HepG2 (cell line): ENCODE measurements around the gene NID1. TPM values are rescaled to one million over a fixed set of nuclear protein-coding genes. Genes with fewer than 3 reads are reported as not detected.

Experiments
- ATAC-seq: fragments of 200-7000 bp; cut with Tn5 transposase; 3 replicates; pipeline ENCODE4 v1.9.1; 2020; ENCODE audit warnings: mild to moderate bottlenecking, moderate library complexity
- BruUV-seq: library from RNA; stranded (reverse); fragments of 400-500 nt; replicated peaks from 2 replicates; lab custom pipeline; 2021; lab: Mats Ljungman, UMichigan
- CTCF ChIA-PET: fragments of 300-600 bp; formaldehyde crosslinking; extraction: SDS; loops from one replicate; lab custom pipeline; 2021; ENCODE audit warnings: low total read pairs, inconsistent platforms, low intra/inter-chr PET ratio; lab: Yijun Ruan, JAX
- POLR2A ChIA-PET: fragments of 350-600 bp; sonication (Branson Sonifier 250); formaldehyde crosslinking; loops from one replicate; lab custom pipeline; 2020; ENCODE audit warnings: antibody characterized with exemption, inconsistent platforms; lab: Yijun Ruan, JAX
- DNase-seq: peaks from one replicate; pipeline ENCODE4 v3.0.0-alpha.2; 2015; ENCODE audit warnings: low spot score
- FAIRE-seq: peaks from 3 replicates; lab custom pipeline; 2011; peaks lifted over from hg19 to GRCh38; lab: Jason Lieb, UNC
- H2AFZ ChIP-seq: one replicate; pipeline ENCODE4 v1.6.1; 2011; ENCODE audit warnings: low read length, inconsistent platforms
- H3K27ac ChIP-seq: fragments of 300-600 bp; 3 replicates; pipeline ENCODE4 v1.8.0; 2011; ENCODE audit warnings: mixed run types, mild to moderate bottlenecking, mixed read lengths, low read length, inconsistent platforms; ENCODE audit not compliant: insufficient read depth; ENCODE audit errors: extremely low read length
- H3K27me3 ChIP-seq, 2 experiments: fragments of 200-600 bp in 1 of 2; 2 replicates in 1 of 2; 3 replicates in 1 of 2; pipeline versions ENCODE4 v1.6.0 to v1.8.0; 2011; ENCODE audit warnings: low read length in 2 of 2, mild to moderate bottlenecking in 2 of 2, moderate library complexity in 2 of 2, inconsistent platforms in 1 of 2; ENCODE audit not compliant: insufficient read depth in 2 of 2, control insufficient read depth in 1 of 2
- H3K36me3 ChIP-seq, 2 experiments: fragments of 200-600 bp in 1 of 2; replicated peaks in 1 of 2; 2 replicates in 1 of 2; 3 replicates in 1 of 2; pipeline versions ENCODE4 v1.5.1 to v1.8.0; 2011; ENCODE audit warnings: low read length in 2 of 2, inconsistent platforms in 1 of 2; ENCODE audit not compliant: insufficient read depth in 2 of 2, control insufficient read depth in 1 of 2
- H3K4me1 ChIP-seq: 2 replicates; pipeline ENCODE4 v1.5.1; 2012; ENCODE audit warnings: low read length, inconsistent platforms; ENCODE audit not compliant: insufficient read depth
- H3K4me2 ChIP-seq: 2 replicates; pipeline ENCODE4 v1.6.0; 2011; ENCODE audit warnings: low read depth, low read length, inconsistent platforms
- H3K4me3 ChIP-seq, 3 experiments: fragments of 200-600 bp in 1 of 3; sonication (generic), shearing (Covaris generic) in 1 of 3; replicated peaks in 1 of 3; 2 replicates each; pipeline ENCODE4 v1.5.1; 2011 to 2016; ENCODE audit warnings: low read length in 3 of 3, inconsistent platforms in 2 of 3, low read depth in 2 of 3, mild to moderate bottlenecking in 2 of 3, control low read depth in 1 of 3, mixed read lengths in 1 of 3; ENCODE audit not compliant: insufficient read depth in 1 of 3
- H3K79me2 ChIP-seq: one replicate; pipeline ENCODE4 v1.6.1; 2011; ENCODE audit warnings: low read length, inconsistent platforms; ENCODE audit not compliant: insufficient read depth
- H3K9ac ChIP-seq: 2 replicates; pipeline ENCODE4 v1.6.0; 2011; ENCODE audit warnings: mild to moderate bottlenecking, low read depth, low read length, inconsistent platforms; ENCODE audit not compliant: insufficient read depth
- H3K9me3 ChIP-seq: 2 replicates; pipeline ENCODE4 v1.5.1; 2012; ENCODE audit warnings: mild to moderate bottlenecking, low read length
- H4K20me1 ChIP-seq: 2 replicates; pipeline ENCODE4 v1.6.0; 2011; ENCODE audit warnings: inconsistent platforms, mild to moderate bottlenecking, low read length, moderate library complexity; ENCODE audit not compliant: insufficient read depth
- CEBPB ChIP-seq: IDR thresholded peaks from 2 replicates; pipeline ENCODE4 v1.6.1; 2011; ENCODE audit warnings: low read depth, low read length, improper control_type of control experiment, borderline replicate concordance
- CEBPG ChIP-seq: IDR thresholded peaks from 2 replicates; pipeline ENCODE4 v1.6.1; 2016
- ISL2 ChIP-seq: sonication (generic); formaldehyde crosslinking; IDR thresholded peaks from 2 replicates; pipeline ENCODE4 v1.5.0; 2020; ENCODE audit warnings: missing genetic modification reagents
- MNT ChIP-seq: fragments of 450-650 bp; IDR thresholded peaks from 2 replicates; pipeline ENCODE4 v1.6.1; 2016
- ZFP37 ChIP-seq: sonication (generic); formaldehyde crosslinking; IDR thresholded peaks from 2 replicates; pipeline ENCODE4 v1.4.0; 2020; ENCODE audit warnings: missing genetic modification reagents, borderline replicate concordance
- WGBS: methylation state at CpG from one replicate; pipeline ENCODE4 v1.1.6; 2017; ENCODE audit warnings: low lambda C conversion rate; 5-methylcytosine and 5-hydroxymethylcytosine counted together
- in situ Hi-C: cut with HindIII; loops from 2 replicates; pipeline ENCODE4 v1.10.0; 2017; ENCODE audit warnings: low pct_unique_long_range_greater_than_20kb; ENCODE audit not compliant: extremely low pct_ligation_motif_present
- intact Hi-C: fragments of 100-400 bp; cut with micrococcal nuclease; formaldehyde crosslinking; loops from one replicate; pipeline ENCODE4 v1.10.0; 2022; ENCODE audit not compliant: unreplicated experiment
- polyA plus RNA-seq, 8 experiments: library from polyadenylated mRNA; depleted of rRNA in 3 of 8; stranded (reverse) in 7 of 8; unstranded in 1 of 8; fragments of >200 nt; fragmentation: Illumina TruSeq in 4 of 8; extraction: Trizol in 4 of 8; gene quantifications; 2 replicates each; pipeline versions ENCODE4 v1.2.1 to v1.2.3, GENCODE V29; 2011 to 2016; ENCODE audit warnings: low read depth in 4 of 8, missing spikeins in 1 of 8, mixed read lengths in 1 of 8; ENCODE audit not compliant: insufficient read depth in 1 of 8
- total RNA-seq, 5 experiments: library from RNA; depleted of rRNA; stranded (reverse); fragments of >200 nt; fragmentation: Illumina TruSeq; extraction: Trizol; gene quantifications; 2 replicates each; pipeline ENCODE4 v1.2.3, GENCODE V29; 2016; ENCODE audit warnings: low read depth in 1 of 5

The NID1 gene
- total and polyA plus RNA-seq, 2 of the 13 experiments (the other 11 are each of a cell fraction or from before 2014, with no cell fraction given): 50.2 to 56.1 TPM

GRCh38 chr1:236110137-236110536 is 45.2 kb upstream of the NID1 start:
- Histone ChIP-seq H3K36me3 (no peaks in the 10 kb centered on the region), H3K79me2 (no peaks in the 10 kb centered on the region), H2AFZ (no peak overlapping the region), H3K4me2 (no peak overlapping the region), H3K27ac (no peak overlapping the region), H3K9ac (no peak overlapping the region), H3K4me1 (peaks cover 15% of the 10 kb centered on the region), H3K27me3 (no peaks in the 10 kb centered on the region), H4K20me1 (no peaks in the 10 kb centered on the region), H3K4me3 (no peak overlapping the region), H3K9me3 (no peaks in the 10 kb centered on the region)
- 60% methylated on average over 10 of the region's 13 CpGs for WGBS
- ATAC-seq (no peak), FAIRE-seq (no peak), DNase-seq (no peak)
- CTCF ChIA-PET: interaction anchor here (1.4 to 2.9 kb wide), 3 partner anchors 342 to 421 kb away, joined by 4 to 17 read pairs (median 7); no protein-coding TSS in a partner anchor
- TF ChIP-seq MNT (peak; percentile 71), ISL2 (CRISPR knock-in tag) (no peak)
- POLR2A ChIA-PET: no interaction called here
- no TSS peak for BruUV-seq
- in situ Hi-C loops: loop anchor here (25.0 kb wide), 3 partner anchors 1002 to 1452 kb away; no protein-coding TSS in a partner anchor
- intact Hi-C loops: no loop called here

DNA sequence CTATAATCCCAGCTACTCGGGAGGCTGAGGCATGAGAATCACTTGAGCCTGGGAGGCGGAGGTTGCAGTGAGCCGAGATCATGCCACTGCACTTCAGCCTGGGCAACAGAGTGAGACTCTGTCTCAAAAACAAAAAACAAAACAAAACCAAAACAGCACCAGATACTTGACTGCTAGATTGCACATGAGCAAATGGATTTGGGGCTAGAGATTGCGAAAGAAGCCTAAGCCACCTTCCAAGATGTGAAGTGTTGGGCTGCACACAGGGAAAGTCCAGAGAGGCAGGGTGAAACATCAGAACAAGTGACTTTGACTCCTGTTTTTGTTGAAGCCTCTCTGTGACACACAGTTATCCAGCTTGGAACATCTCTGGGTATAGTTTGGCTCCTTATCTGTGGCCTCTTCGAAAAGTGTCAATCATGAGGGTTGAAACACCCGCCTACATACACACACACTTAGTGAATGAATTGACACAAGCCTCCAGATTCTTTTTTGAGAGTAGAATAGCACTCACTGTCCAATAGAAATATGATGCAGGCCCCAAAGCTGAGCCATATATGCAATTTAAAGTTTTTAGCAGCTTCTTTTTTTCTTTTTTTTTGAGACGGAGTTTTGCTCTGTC is 43.2 kb upstream of the NID1 start:
- in situ Hi-C loops: loop anchor here (10.0 to 25.0 kb wide), 4 partner anchors 757 to 1454 kb away; no protein-coding TSS in a partner anchor
- intact Hi-C loops: loop anchor here (5.0 to 10.0 kb wide), 4 partner anchors 494 to 1279 kb away; partner anchors contain the start of gene HEATR1
- 36% methylated on average over 7 of the region's 7 CpGs for WGBS
- BruUV-seq: no TSS peak
- Histone ChIP-seq H4K20me1 (no peaks in the 10 kb centered on the region), H3K27ac (no peak overlapping the region), H3K4me2 (no peak overlapping the region), H3K4me3 (no peak overlapping the region), H3K79me2 (no peaks in the 10 kb centered on the region), H3K9ac (no peak overlapping the region), H3K9me3 (no peaks in the 10 kb centered on the region), H3K36me3 (no peaks in the 10 kb centered on the region), H3K27me3 (peaks cover 2 to 5% of the 10 kb centered on the region in 2 experiments; a peak in 1 of 5 replicates), H2AFZ (no peak overlapping the region), H3K4me1 (peaks cover 29% of the 10 kb centered on the region)
- DNase-seq (no peak), FAIRE-seq (no peak), ATAC-seq (no peak)
- CTCF ChIA-PET: interaction anchor here (2.9 kb wide), 1 partner anchor 382 kb away, joined by 17 read pairs; no protein-coding TSS in a partner anchor
- POLR2A ChIA-PET: no interaction called here
- TF ChIP-seq ZFP37 (no peak), CEBPB (peak; percentile 55; the same call in 1 of the 2 replicates), CEBPG (CRISPR knock-in tag) (peak; percentile 40; the same call in 1 of the 2 replicates)
